Activated CD4-positive, alpha-beta memory T cell treated with anti-CD3 and anti-CD28 coated beads for 36 hours (primary cell): ENCODE results near the gene PLEKHA7. TPM values are rescaled to one million over a fixed set of nuclear protein-coding genes. Genes with fewer than 3 reads are reported as not detected.

ENCODE experiments used
- CTCF ChIA-PET: fragments of 350-600 bp; sonication (Branson Sonifier 250); formaldehyde crosslinking; loops from one replicate; lab custom pipeline; 2021; ENCODE audit warnings: antibody characterized with exemption, inconsistent platforms; lab: Charles Lee
- POLR2A ChIA-PET: fragments of 350-600 bp; sonication (Branson Sonifier 250); formaldehyde crosslinking; loops from one replicate; lab custom pipeline; 2021; ENCODE audit warnings: antibody characterized with exemption; lab: Charles Lee
- DNase-seq: peaks from one replicate; pipeline ENCODE4 v3.0.0-alpha.2; 2020
- H3K27ac Mint-ChIP-seq: one replicate; pipeline ENCODE4 v1.8.0; 2021; ENCODE audit warnings: mixed read lengths
- H3K27me3 Mint-ChIP-seq: one replicate; pipeline ENCODE4 v1.8.0; 2021; ENCODE audit warnings: mixed read lengths
- H3K36me3 Mint-ChIP-seq: one replicate; pipeline ENCODE4 v1.8.0; 2021; ENCODE audit warnings: mixed read lengths
- H3K4me1 Mint-ChIP-seq: one replicate; pipeline ENCODE4 v1.8.0; 2021; ENCODE audit warnings: low read depth, mixed read lengths
- H3K4me3 Mint-ChIP-seq: one replicate; pipeline ENCODE4 v1.8.0; 2021; ENCODE audit warnings: mild to moderate bottlenecking, mixed read lengths
- H3K9me3 Mint-ChIP-seq: one replicate; pipeline ENCODE4 v1.8.0; 2021; ENCODE audit warnings: mixed read lengths
- intact Hi-C: fragments of 100-400 bp; cut with micrococcal nuclease; formaldehyde crosslinking; loops from one replicate; pipeline ENCODE4 v1.15.1; 2023
- total RNA-seq, 2 experiments: library from RNA; stranded (reverse); gene quantifications; one replicate each; pipeline ENCODE4 v1.2.3, GENCODE V29; 2021

Gene PLEKHA7
- total RNA-seq, 2 experiments from 2014 or later: 5.1 to 5.3 TPM

- intact Hi-C loops: no loop called here
- CTCF ChIA-PET: interaction anchor here (1.0 kb wide), 1 partner anchor 162 kb away, joined by 3 read pairs; no protein-coding TSS in a partner anchor
- Mint-ChIP-seq H3K9me3 (no peaks in the 10 kb centered on the region), H3K4me1 (peaks cover 17% of the 10 kb centered on the region), H3K36me3 (no peaks in the 10 kb centered on the region), H3K27ac (no peak overlapping the region), H3K27me3 (no peaks in the 10 kb centered on the region), H3K4me3 (no peak overlapping the region)
- no peak for DNase-seq
- POLR2A ChIA-PET: no interaction called here
These were observed 31.4 kb downstream of the PLEKHA7 start for GRCh38 chr11:16982809-16983208.

- Mint-ChIP-seq H3K9me3 (no peaks in the 10 kb centered on the region), H3K27ac (no peak overlapping the region), H3K4me3 (no peak overlapping the region), H3K27me3 (no peaks in the 10 kb centered on the region), H3K36me3 (no peaks in the 10 kb centered on the region), H3K4me1 (peaks cover 12% of the 10 kb centered on the region)
- CTCF ChIA-PET: no interaction called here
- POLR2A ChIA-PET: no interaction called here
- DNase-seq: no peak
- intact Hi-C loops: no loop called here
These were observed 31.9 kb downstream of the PLEKHA7 start for GRCh38 chr11:16982256-16982671.

DNA sequence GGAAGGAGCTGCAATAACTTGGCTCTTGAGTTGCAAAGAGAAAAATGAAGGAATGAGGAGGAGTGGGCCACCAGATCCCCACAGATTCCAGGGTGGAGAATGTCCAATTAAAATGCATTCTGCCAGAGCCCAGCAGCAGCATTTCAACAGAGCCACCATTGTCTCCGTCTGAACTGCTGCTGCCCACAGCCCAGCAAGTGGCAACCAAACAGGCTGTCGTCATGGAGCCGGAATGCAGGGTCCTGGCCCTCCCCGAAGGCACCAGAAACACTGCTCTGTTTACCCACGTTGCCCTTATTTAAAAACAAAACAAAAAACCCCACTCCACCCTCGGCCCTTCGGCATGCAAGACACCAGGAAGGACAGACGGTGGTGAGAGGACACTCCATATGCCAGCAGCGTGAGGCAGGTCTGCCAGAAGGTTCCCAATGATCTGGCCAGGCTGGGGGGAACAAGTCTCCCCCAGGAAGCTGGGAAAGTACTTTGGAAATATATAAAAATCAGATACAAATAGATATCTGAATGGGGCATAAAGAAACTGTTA, 32.5 kb downstream of the PLEKHA7 start:
- no peak for DNase-seq
- Mint-ChIP-seq H3K27ac (no peak overlapping the region), H3K27me3 (no peaks in the 10 kb centered on the region), H3K36me3 (no peaks in the 10 kb centered on the region), H3K4me1 (peaks cover 10% of the 10 kb centered on the region), H3K4me3 (no peak overlapping the region), H3K9me3 (no peaks in the 10 kb centered on the region)
- intact Hi-C loops: no loop called here
- CTCF ChIA-PET: no interaction called here
- POLR2A ChIA-PET: no interaction called here

GRCh38 chr11:16979703-16980622, 34.3 kb downstream of the PLEKHA7 start:
- Mint-ChIP-seq H3K9me3 (no peaks in the 10 kb centered on the region), H3K27me3 (no peaks in the 10 kb centered on the region), H3K36me3 (no peaks in the 10 kb centered on the region), H3K4me3 (no peak overlapping the region), H3K4me1 (no peaks in the 10 kb centered on the region), H3K27ac (no peak overlapping the region)
- ChIA-PET CTCF (no interaction called here), POLR2A (no interaction called here)
- intact Hi-C loops: no loop called here
- DNase-seq: no peak

GRCh38 chr11:16977994-16978315, 36.3 kb downstream of the PLEKHA7 start:
- no peak overlapping the region for H3K4me3 Mint-ChIP-seq
- intact Hi-C loops: no loop called here
- no peak for DNase-seq
- H3K27me3 Mint-ChIP-seq: no peaks in the 10 kb centered on the region
- no peaks in the 10 kb centered on the region for H3K4me1 Mint-ChIP-seq
- H3K36me3 Mint-ChIP-seq: no peaks in the 10 kb centered on the region
- CTCF ChIA-PET: no interaction called here
- no peak overlapping the region for H3K27ac Mint-ChIP-seq
- POLR2A ChIA-PET: no interaction called here
- no peaks in the 10 kb centered on the region for H3K9me3 Mint-ChIP-seq

DNA sequence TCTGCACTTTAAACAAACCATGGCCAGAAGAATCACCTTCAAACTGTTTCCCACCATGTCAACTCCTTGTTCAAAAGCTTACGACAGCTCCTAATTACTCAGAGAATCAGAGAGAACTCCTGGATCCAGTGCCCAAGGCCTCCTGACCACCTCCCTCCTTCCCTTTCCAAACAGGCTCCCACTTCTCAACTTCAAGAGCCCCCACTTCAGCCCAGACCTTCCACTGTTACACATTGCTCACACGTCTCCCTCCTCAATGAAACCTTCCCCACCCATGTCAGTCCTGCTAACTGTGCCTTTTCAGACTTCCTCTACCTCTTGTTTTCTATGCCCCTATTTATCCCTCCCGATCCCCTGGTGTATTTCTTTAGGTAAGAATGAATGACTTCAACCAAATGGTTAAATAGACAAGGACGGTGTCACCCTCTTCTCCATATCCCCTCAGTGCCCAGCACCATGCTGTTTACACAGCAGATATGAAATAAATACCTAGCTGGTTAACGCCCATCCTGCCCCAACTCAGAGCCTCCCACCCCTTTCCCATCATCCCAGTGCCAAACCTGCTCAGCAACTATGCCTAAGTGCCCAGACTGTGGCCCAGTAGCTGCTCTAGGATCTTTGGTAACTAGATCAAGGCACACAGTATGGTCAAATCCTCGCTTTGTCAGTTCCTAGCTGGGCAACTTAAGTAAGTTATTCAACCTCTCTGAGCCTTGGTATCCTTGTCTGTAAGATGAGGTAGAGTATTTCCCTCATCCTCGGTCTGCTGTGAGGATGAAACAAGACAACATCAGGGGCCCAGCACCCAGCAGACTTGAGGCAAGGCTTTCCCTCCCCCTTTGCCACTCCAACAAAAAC, 36.8 kb downstream of the PLEKHA7 start:
- intact Hi-C loops: no loop called here
- ChIA-PET POLR2A (no interaction called here), CTCF (no interaction called here)
- Mint-ChIP-seq H3K4me3 (no peak overlapping the region), H3K9me3 (no peaks in the 10 kb centered on the region), H3K36me3 (no peaks in the 10 kb centered on the region), H3K27me3 (no peaks in the 10 kb centered on the region), H3K27ac (no peak overlapping the region), H3K4me1 (no peaks in the 10 kb centered on the region)
- no peak for DNase-seq

DNA sequence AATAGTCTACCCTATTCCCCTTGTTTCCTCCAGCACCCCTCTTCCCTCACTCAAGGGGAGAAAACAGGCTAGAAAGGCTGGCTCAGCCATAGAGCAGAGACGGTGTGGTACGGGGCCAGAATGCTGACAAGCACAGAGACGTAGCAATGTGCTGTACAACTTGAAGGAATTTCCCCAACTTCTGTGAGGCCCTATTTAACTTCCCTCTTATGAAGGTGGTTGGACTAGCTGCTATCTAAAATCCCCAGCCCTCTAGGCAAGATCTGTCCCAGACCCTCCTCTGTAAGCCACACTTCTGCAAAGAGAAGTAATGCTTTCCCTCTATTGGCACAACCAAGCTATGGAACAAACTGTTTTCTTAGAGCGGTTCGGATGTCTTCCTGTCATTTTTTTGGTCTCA, 37.8 kb downstream of the PLEKHA7 start:
- no peaks in the 10 kb centered on the region for H3K4me1 Mint-ChIP-seq
- H3K27ac Mint-ChIP-seq: no peak overlapping the region
- H3K4me3 Mint-ChIP-seq: no peak overlapping the region
- DNase-seq: no peak
- H3K9me3 Mint-ChIP-seq: no peaks in the 10 kb centered on the region
- intact Hi-C loops: no loop called here
- ChIA-PET CTCF (interaction anchor here (1.1 kb wide), 2 partner anchors 13 to 29 kb away, joined by 3 read pairs; no protein-coding TSS in a partner anchor), POLR2A (no interaction called here)
- no peaks in the 10 kb centered on the region for H3K27me3 Mint-ChIP-seq
- H3K36me3 Mint-ChIP-seq: no peaks in the 10 kb centered on the region

DNA sequence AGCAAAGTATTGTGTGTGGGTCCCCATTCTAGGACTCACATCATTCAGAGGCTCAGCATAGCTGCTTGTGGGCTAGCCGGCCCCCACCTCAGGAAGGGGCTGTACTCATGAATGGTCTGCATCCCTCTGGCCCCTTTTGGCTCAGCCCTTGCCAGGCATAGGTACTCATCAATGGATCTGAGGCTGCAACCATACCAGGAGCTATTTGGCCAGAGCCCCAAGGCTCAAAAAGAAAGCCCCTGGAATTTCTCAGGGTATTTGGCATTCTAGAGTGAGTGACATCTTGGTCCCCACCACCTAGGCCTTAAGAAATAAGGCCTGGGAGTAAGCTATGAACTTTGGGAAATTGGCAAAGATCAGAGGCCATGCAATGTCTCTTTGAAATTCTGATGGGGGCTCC, 38.3 kb downstream of the PLEKHA7 start:
- no peaks in the 10 kb centered on the region for H3K36me3 Mint-ChIP-seq
- no peaks in the 10 kb centered on the region for H3K27me3 Mint-ChIP-seq
- intact Hi-C loops: no loop called here
- no peak overlapping the region for H3K4me3 Mint-ChIP-seq
- no peaks in the 10 kb centered on the region for H3K4me1 Mint-ChIP-seq
- ChIA-PET CTCF (interaction anchor here (1.1 kb wide), 2 partner anchors 13 to 28 kb away, joined by 3 read pairs; no protein-coding TSS in a partner anchor), POLR2A (no interaction called here)
- DNase-seq: no peak
- no peaks in the 10 kb centered on the region for H3K9me3 Mint-ChIP-seq
- no peak overlapping the region for H3K27ac Mint-ChIP-seq

- H3K4me1 Mint-ChIP-seq: peaks cover 9% of the 10 kb centered on the region
- H3K9me3 Mint-ChIP-seq: no peaks in the 10 kb centered on the region
- H3K27me3 Mint-ChIP-seq: no peaks in the 10 kb centered on the region
- H3K4me3 Mint-ChIP-seq: no peak overlapping the region
- no peaks in the 10 kb centered on the region for H3K36me3 Mint-ChIP-seq
- no peak for DNase-seq
- intact Hi-C loops: no loop called here
- ChIA-PET CTCF (no interaction called here), POLR2A (no interaction called here)
- no peak overlapping the region for H3K27ac Mint-ChIP-seq
These were observed 40.8 kb downstream of the PLEKHA7 start for GRCh38 chr11:16973338-16973964.

DNA sequence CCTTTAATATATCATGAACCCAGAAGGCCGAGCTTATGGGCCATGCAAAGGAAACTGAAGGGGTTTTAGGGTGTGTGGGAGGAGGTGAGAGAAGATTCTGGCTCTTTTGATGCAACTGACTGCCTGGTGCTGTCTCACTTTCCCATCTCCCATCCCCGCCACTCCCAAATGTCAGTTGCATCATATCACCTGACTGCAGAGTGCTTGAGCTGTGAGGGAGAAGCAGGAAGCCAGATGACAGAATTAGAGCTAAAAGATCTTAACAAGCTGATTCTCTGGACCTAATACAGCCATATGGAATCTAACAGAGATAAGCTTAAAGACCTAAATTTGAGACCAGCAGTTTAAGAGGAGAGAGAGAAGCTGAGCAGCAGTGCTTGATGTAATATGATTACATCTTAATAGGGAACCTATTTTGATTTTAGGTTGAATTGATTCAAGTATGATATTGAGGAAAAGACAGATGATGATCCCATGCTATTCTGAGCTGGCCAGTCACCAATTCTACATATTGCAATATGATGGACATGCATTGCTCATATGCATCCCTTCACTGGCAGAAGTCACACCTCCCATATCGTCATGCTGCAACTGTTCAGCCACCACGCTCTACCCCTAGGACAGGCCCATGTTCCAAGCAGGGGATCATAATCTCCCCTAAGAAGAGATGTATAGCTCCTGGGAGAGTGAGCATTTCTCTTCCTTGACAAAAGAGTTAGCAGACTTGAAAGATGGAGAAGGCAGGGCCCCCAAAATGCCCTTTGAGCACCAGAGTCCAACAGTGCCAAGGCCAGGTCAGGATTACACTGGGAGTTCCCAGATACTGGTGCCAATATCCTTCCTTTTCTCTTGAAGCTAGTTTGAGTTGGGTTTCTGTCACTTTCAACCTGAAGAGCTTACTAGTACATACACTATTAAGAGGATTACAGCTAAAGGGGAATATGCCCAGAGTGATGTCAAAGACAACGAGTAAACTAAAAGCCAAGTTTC, 44.9 kb downstream of the PLEKHA7 start:
- no peak overlapping the region for H3K4me3 Mint-ChIP-seq
- intact Hi-C loops: no loop called here
- POLR2A ChIA-PET: no interaction called here

DNA sequence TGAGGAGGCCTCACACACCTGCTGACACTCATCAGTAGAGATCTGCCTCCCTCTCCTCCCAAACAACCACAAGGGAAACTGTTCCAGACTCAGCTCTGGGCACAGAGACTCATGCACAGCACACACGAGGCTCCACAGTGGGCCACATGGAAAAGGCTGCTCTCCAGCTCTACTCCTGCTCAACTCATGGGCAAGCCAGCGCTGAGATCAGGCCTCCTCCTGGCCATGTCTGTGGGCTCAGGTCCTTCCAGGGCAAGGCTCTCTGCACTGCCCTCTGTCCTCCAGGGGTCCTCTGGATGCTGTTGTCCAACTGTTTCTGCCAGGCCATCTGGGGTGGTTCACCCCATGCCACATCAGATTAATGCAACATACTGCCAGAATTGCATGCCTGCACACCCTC, 46.0 kb downstream of the PLEKHA7 start:
- no peak for DNase-seq
- ChIA-PET POLR2A (no interaction called here), CTCF (interaction anchor here (0.7 kb wide), 1 partner anchor 21 kb away, joined by 3 read pairs; no protein-coding TSS in a partner anchor)
- H3K4me3 Mint-ChIP-seq: no peak overlapping the region
- H3K27ac Mint-ChIP-seq: no peak overlapping the region
- intact Hi-C loops: no loop called here
- H3K27me3 Mint-ChIP-seq: no peaks in the 10 kb centered on the region
- H3K36me3 Mint-ChIP-seq: no peaks in the 10 kb centered on the region
- no peaks in the 10 kb centered on the region for H3K9me3 Mint-ChIP-seq
- H3K4me1 Mint-ChIP-seq: peaks cover 12% of the 10 kb centered on the region

More for the DNA sequence above, 44.9 kb downstream of the PLEKHA7 start:
- Mint-ChIP-seq H3K9me3 (no peaks in the 10 kb centered on the region), H3K27ac (no peak overlapping the region), H3K27me3 (no peaks in the 10 kb centered on the region), H3K36me3 (no peaks in the 10 kb centered on the region), H3K4me1 (peaks cover 9% of the 10 kb centered on the region)
- DNase-seq: no peak
- CTCF ChIA-PET: no interaction called here
